Ishikawa (cell line): ENCODE measurements around the gene TPCN2.

Experiments
- CEBPB ChIP-seq: IDR thresholded peaks from 2 replicates; pipeline ENCODE4 v1.6.1; 2012
- CREB1 ChIP-seq: IDR thresholded peaks from 2 replicates; pipeline ENCODE4 v1.6.1; 2012; ENCODE audit warnings: low read depth
- EGR1 ChIP-seq: IDR thresholded peaks from 2 replicates; pipeline ENCODE4 v1.6.1; 2012
- EP300 ChIP-seq: IDR thresholded peaks from 2 replicates; pipeline ENCODE4 v1.6.1; 2012; ENCODE audit warnings: borderline replicate concordance
- FOXM1 ChIP-seq: IDR thresholded peaks from 2 replicates; pipeline ENCODE4 v1.6.1; 2012; ENCODE audit warnings: low read depth, borderline replicate concordance
- NFIC ChIP-seq: IDR thresholded peaks from 2 replicates; pipeline ENCODE4 v1.6.1; 2012
- RAD21 ChIP-seq: IDR thresholded peaks from 2 replicates; pipeline ENCODE4 v1.6.1; 2012; ENCODE audit warnings: low read depth
- TAF1 ChIP-seq: IDR thresholded peaks from 2 replicates; pipeline ENCODE4 v1.6.1; 2012; ENCODE audit warnings: low read depth, mild to moderate bottlenecking
- TCF12 ChIP-seq: IDR thresholded peaks from 2 replicates; pipeline ENCODE4 v1.6.1; 2012; ENCODE audit warnings: low read depth
- TEAD4 ChIP-seq: IDR thresholded peaks from 2 replicates; pipeline ENCODE4 v1.6.1; 2012
- USF1 ChIP-seq: IDR thresholded peaks from 2 replicates; pipeline ENCODE4 v1.6.1; 2012
- YY1 ChIP-seq: IDR thresholded peaks from 2 replicates; pipeline ENCODE4 v1.6.1; 2012; ENCODE audit warnings: low read depth
- ZBTB7A ChIP-seq: IDR thresholded peaks from 2 replicates; pipeline ENCODE4 v1.6.1; 2012; ENCODE audit warnings: low read depth
- TF ChIP-seq, protein P1 (sequence below): IDR thresholded peaks from 2 replicates; pipeline ENCODE4 v1.6.1; 2012
- TF ChIP-seq, protein P2 (sequence below): IDR thresholded peaks from 2 replicates; pipeline ENCODE4 v1.6.1; 2012; ENCODE audit warnings: low read depth, mild to moderate bottlenecking

The TPCN2 gene

DNA sequence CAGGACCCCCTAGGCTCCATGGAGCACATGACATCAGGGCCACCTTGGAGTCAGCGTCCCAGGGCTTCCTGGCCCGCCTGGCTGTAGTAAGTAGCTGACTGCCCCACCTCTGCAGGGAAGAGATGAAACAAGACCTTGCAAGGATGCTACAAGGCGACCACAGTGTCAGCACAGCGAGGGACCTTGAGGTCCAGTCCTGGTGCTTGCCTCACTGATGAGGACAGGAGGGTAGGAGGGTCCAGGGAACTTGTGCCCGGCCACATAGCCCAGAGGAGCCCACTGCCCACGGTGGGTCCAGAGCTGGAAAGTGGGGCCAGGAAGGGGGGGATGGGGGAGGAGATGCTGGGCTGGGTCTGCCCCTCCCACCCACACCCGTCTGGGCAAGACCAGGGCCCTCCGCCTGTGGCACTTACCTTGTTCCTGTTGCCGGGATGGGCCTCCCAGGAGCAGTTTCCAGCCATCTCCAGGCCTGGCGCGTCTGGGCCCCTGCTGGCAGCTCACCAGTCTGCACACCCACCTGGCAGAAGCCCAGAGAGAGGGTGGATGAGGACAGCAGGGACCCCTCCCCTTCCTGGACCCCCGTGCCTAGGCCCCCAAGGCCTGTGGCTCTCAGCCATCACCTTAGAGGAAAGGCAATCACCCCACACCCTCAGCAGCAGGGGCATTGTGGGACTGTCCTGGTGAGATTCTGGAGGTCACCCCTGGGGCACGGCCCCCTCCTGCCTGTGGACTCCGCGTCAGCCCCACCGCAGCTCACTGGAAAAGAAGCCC is 39.1 kb upstream of the TPCN2 start:
- TF ChIP-seq ZBTB7A (peak; percentile 57; the same call in 1 of the 2 replicates), TAF1 (no peak)

DNA sequence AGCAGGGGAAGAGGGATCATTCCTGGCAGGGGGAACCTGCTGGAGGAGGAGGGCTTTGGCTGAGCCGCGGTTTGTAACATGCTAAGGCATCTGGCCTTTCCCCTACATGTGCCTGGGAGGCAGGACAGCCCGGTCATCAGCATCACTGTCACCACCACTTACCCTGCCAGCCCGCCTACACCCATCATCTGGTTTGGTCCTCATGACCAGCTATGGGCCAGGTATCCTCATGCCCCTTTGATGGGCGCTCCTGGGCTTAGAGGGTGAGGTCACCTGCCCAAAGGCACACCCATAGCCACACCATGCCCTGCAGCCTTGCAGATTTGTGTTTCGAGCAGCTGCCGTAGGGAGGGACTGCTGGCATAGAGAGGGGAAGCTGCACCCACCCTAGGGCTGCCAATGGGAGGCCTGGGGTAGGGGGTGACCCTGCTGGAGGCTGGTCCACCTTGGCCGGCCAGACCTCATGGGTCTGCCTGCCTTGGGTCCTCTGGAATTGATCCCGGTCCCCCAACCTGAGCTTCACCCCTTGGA is 38.3 kb upstream of the TPCN2 start:
- TF ChIP-seq TCF12 (no peak), EGR1 (no peak), EP300 (no peak), YY1 (no peak), ZBTB7A (no peak), CEBPB (no peak), TEAD4 (no peak), TAF1 (no peak), FOXM1 (no peak), NFIC (no peak), USF1 (no peak)
- TF ChIP-seq, protein P1, sequence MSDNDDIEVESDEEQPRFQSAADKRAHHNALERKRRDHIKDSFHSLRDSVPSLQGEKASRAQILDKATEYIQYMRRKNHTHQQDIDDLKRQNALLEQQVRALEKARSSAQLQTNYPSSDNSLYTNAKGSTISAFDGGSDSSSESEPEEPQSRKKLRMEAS = no peak
- TF ChIP-seq, protein P2, sequence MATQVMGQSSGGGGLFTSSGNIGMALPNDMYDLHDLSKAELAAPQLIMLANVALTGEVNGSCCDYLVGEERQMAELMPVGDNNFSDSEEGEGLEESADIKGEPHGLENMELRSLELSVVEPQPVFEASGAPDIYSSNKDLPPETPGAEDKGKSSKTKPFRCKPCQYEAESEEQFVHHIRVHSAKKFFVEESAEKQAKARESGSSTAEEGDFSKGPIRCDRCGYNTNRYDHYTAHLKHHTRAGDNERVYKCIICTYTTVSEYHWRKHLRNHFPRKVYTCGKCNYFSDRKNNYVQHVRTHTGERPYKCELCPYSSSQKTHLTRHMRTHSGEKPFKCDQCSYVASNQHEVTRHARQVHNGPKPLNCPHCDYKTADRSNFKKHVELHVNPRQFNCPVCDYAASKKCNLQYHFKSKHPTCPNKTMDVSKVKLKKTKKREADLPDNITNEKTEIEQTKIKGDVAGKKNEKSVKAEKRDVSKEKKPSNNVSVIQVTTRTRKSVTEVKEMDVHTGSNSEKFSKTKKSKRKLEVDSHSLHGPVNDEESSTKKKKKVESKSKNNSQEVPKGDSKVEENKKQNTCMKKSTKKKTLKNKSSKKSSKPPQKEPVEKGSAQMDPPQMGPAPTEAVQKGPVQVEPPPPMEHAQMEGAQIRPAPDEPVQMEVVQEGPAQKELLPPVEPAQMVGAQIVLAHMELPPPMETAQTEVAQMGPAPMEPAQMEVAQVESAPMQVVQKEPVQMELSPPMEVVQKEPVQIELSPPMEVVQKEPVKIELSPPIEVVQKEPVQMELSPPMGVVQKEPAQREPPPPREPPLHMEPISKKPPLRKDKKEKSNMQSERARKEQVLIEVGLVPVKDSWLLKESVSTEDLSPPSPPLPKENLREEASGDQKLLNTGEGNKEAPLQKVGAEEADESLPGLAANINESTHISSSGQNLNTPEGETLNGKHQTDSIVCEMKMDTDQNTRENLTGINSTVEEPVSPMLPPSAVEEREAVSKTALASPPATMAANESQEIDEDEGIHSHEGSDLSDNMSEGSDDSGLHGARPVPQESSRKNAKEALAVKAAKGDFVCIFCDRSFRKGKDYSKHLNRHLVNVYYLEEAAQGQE = no peak

DNA sequence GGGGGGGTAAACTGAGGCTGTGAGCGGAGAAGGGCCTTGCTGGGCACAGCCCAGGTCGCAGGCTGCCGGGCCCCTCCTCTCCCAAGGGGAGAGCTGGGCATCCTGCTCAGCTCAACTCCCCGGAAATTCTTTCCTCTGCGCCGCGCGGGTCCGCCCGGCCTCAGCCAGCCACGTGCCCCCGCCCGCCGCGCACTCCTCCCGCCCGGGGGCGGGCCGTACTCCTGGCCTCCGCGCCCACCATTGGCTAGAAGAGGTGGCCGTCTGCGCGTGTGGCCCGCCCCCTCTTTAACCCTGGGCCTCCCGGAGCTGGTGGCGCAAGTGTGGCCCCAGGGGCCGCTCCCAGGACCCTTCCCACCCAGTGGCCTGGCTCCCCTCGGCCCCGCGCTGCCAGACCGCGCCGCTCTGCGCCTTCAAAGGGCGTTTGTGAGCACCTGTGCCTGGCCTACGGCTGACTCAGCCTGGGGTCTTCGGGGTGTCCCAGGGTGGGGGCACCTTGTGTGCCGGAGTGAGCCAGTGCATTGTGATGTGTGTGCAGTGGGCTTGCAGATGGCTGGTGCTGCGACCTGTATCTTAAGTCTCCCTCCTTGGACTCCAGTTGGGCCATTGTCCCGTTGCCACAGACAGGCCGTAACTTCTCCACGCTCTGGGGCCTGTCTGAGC is 37.6 kb upstream of the TPCN2 start:
- TF ChIP-seq CEBPB = no peak
- TF ChIP-seq, protein P1 = peak; percentile 87
- TF ChIP-seq NFIC = no peak
- no peak for TF ChIP-seq RAD21
- TF ChIP-seq TAF1 = peak; percentile 23; the same call in 1 of the 2 replicates
- TF ChIP-seq ZBTB7A = peak; percentile 82
- no peak for TF ChIP-seq EP300
- peak; percentile 81 for TF ChIP-seq USF1

DNA sequence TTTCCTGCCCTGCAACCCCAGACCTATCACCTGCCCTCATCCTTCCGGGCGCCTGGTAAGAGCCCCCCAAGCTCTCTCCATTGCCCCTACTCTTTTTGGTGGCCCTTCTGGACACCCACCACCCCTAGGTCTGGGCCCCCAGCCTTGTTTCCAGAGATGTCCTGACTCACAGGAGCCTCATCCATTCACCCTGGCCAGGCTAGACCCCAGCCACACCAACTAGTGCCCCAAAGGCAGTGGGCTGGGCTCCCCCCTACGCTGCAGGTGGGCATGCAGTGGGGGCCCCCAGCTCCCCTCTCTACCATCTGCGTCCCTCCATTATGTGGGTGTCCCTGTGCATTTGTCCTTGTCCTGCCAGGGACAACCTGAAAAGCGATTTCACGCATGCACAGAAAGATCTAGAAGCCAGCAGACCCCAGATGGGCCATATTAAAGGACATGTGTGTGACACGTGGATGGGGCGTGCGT is 37.1 kb upstream of the TPCN2 start:
- no peak for TF ChIP-seq TEAD4
- peak; percentile 27; the same call in 1 of the 2 replicates for TF ChIP-seq ZBTB7A
- TF ChIP-seq FOXM1 = no peak

GRCh38 chr11:69012092-69013008 is 36.4 kb upstream of the TPCN2 start:
- TF ChIP-seq TCF12 (no peak), NFIC (no peak), TEAD4 (no peak)

- TF ChIP-seq ZBTB7A (peak; percentile 50; the same call in 1 of the 2 replicates), CREB1 (no peak), USF1 (no peak), EP300 (no peak)
These were observed 35.5 kb upstream of the TPCN2 start, which contains the start of gene MRGPRF for GRCh38 chr11:69013009-69013951. Gene MRGPRF (minus strand): TSS chr11:69013246. CDS start chr11:69009901, 3,345 bp downstream.
